ENCODE data around the gene GPR158. TPM values are rescaled to one million over a fixed set of nuclear protein-coding genes. Genes with fewer than 3 reads are reported as not detected.

Gene GPR158
- polyA plus RNA-seq, 4 donors: 0.27 to 0.35 (median 0.29) TPM

- DNase-seq (ENCODE audit: low read depth in 4 of 4, low spot score in 2 of 4): no peak
Measured at GRCh38 chr10:25492680-25493079, 317.9 kb downstream of the GPR158 start.

GRCh38 chr10:25493122-25493893 lies 318.5 kb downstream of the GPR158 start:
- DNase-seq (ENCODE audit: low read depth in 4 of 4, low spot score in 2 of 4): no peak

- no peak for DNase-seq (ENCODE audit: low read depth in 4 of 4, low spot score in 2 of 4)
Measured at GRCh38 chr10:25497246-25497645, 322.4 kb downstream of the GPR158 start.

GRCh38 chr10:25498645-25499044 lies 323.8 kb downstream of the GPR158 start:
- DNase-seq (ENCODE audit: low read depth in 4 of 4, low spot score in 2 of 4): no peak

GRCh38 chr10:25501912-25502311 lies 327.1 kb downstream of the GPR158 start:
- DNase-seq (ENCODE audit: low read depth in 4 of 4, low spot score in 2 of 4): no peak

- no peak for DNase-seq (ENCODE audit: low read depth in 4 of 4, low spot score in 2 of 4)
Measured at GRCh38 chr10:25502453-25502852, 327.7 kb downstream of the GPR158 start.

- no peak for DNase-seq (ENCODE audit: low read depth in 4 of 4, low spot score in 2 of 4)
Measured at GRCh38 chr10:25504306-25504705, 329.5 kb downstream of the GPR158 start.

GRCh38 chr10:25504838-25505237 lies 330.0 kb downstream of the GPR158 start:
- DNase-seq (ENCODE audit: low read depth in 4 of 4, low spot score in 2 of 4): no peak

GRCh38 chr10:25505466-25505865 lies 330.7 kb downstream of the GPR158 start:
- no peak for DNase-seq (ENCODE audit: low read depth in 4 of 4, low spot score in 2 of 4)

- DNase-seq (ENCODE audit: low read depth in 4 of 4, low spot score in 2 of 4): no peak
Measured at GRCh38 chr10:25506821-25507335, 332.1 kb downstream of the GPR158 start.

- DNase-seq (ENCODE audit: low read depth in 4 of 4, low spot score in 2 of 4): no peak
Measured at GRCh38 chr10:25508112-25508815, 333.5 kb downstream of the GPR158 start.

GRCh38 chr10:25509151-25509550 lies 334.4 kb downstream of the GPR158 start:
- no peak for DNase-seq (ENCODE audit: low read depth in 4 of 4, low spot score in 2 of 4)

- no peak for DNase-seq (ENCODE audit: low read depth in 4 of 4, low spot score in 2 of 4)
Measured at GRCh38 chr10:25522294-25522693, 347.5 kb downstream of the GPR158 start.

GRCh38 chr10:25522946-25523608 lies 348.3 kb downstream of the GPR158 start:
- no peak for DNase-seq (ENCODE audit: low read depth in 4 of 4, low spot score in 2 of 4)

GRCh38 chr10:25530306-25530705 lies 355.5 kb downstream of the GPR158 start:
- no peak for DNase-seq (ENCODE audit: low read depth in 4 of 4, low spot score in 2 of 4)

- no peak for DNase-seq (ENCODE audit: low read depth in 4 of 4, low spot score in 2 of 4)
Measured at GRCh38 chr10:25531457-25532061, 356.8 kb downstream of the GPR158 start.

GRCh38 chr10:25532213-25532612 lies 357.4 kb downstream of the GPR158 start:
- no peak for DNase-seq (ENCODE audit: low read depth in 4 of 4, low spot score in 2 of 4)

- no peak for DNase-seq (ENCODE audit: low read depth in 4 of 4, low spot score in 2 of 4)
Measured at GRCh38 chr10:25536027-25536426, 361.2 kb downstream of the GPR158 start.

- no peak for DNase-seq (ENCODE audit: low read depth in 4 of 4, low spot score in 2 of 4)
Measured at GRCh38 chr10:25547382-25547781, 372.6 kb downstream of the GPR158 start.

- no peak for DNase-seq (ENCODE audit: low read depth in 4 of 4, low spot score in 2 of 4)
Measured at GRCh38 chr10:25552283-25552919, 377.6 kb downstream of the GPR158 start.
